Gastroesophageal sphincter (tissue), 3 donors: Measurements from ENCODE around the gene CACNA1C.

Source experiments
- EP300 ChIP-seq: sonication (generic); formaldehyde crosslinking; IDR thresholded peaks from one replicate; pipeline ENCODE4 v1.6.1; 2017; ENCODE audit warnings: antibody characterized with exemption, mild to moderate bottlenecking
- POLR2A ChIP-seq, 2 donors: fragments of 450-650 bp; IDR thresholded peaks; one replicate each; pipeline ENCODE4 v1.6.1; 2017; ENCODE audit warnings: antibody characterized with exemption in 2 of 2, mild to moderate bottlenecking in 2 of 2, moderate library complexity in 1 of 2
- POLR2AphosphoS5 ChIP-seq: sonication (generic); formaldehyde crosslinking; IDR thresholded peaks from one replicate; pipeline ENCODE4 v1.6.1; 2017; ENCODE audit warnings: antibody characterized with exemption
- TF ChIP-seq, protein P1 (sequence below), 4 experiments: fragments of 200-600 bp in 2 of 4; fragments of 450-650 bp in 2 of 4; sonication (generic) in 1 of 4; IDR thresholded peaks; one replicate each; pipeline ENCODE4 v1.5.1; 2017 to 2019; ENCODE audit warnings: antibody characterized with exemption in 4 of 4, mild to moderate bottlenecking in 2 of 4, moderate library complexity in 2 of 4

DNA sequence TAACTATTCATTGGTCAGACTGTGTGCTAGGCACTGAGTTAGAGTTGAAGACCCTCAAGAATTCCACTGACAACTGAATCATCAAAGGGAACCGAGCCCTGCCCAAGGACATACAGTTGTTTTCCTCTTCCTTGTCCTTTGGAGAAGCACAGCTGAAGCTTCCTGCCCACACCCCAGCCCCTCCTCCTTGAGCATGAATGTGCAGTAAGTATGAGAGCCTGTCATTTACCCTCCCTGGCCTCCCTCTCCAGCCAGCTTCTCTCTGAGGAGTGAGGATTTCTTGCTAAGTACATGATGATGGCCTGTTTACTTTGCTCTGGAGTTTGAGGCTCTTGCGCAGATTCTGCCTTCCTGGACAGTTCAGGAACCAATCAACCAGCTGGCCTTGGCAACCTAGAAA is 235.2 kb downstream of the CACNA1C start:
- TF ChIP-seq, protein P1, sequence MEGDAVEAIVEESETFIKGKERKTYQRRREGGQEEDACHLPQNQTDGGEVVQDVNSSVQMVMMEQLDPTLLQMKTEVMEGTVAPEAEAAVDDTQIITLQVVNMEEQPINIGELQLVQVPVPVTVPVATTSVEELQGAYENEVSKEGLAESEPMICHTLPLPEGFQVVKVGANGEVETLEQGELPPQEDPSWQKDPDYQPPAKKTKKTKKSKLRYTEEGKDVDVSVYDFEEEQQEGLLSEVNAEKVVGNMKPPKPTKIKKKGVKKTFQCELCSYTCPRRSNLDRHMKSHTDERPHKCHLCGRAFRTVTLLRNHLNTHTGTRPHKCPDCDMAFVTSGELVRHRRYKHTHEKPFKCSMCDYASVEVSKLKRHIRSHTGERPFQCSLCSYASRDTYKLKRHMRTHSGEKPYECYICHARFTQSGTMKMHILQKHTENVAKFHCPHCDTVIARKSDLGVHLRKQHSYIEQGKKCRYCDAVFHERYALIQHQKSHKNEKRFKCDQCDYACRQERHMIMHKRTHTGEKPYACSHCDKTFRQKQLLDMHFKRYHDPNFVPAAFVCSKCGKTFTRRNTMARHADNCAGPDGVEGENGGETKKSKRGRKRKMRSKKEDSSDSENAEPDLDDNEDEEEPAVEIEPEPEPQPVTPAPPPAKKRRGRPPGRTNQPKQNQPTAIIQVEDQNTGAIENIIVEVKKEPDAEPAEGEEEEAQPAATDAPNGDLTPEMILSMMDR (IDR thresholded peaks at IDR 0.05): no peak
- no peak for TF ChIP-seq EP300
- no peak for TF ChIP-seq POLR2A (IDR thresholded peaks at IDR 0.05)
- no peak for TF ChIP-seq POLR2AphosphoS5
